Breast epithelium (tissue), 3 donors: ENCODE results near the gene SERPINA4.

Experiments used
- POLR2A ChIP-seq: fragments of 450-650 bp; IDR thresholded peaks from one replicate; pipeline ENCODE4 v1.6.1; 2016; ENCODE audit warnings: antibody characterized with exemption, mild to moderate bottlenecking, moderate library complexity
- TF ChIP-seq, protein P1 (sequence below), 3 donors: fragments of 450-650 bp; IDR thresholded peaks; one replicate each; pipeline ENCODE4 v1.5.1; 2016 to 2017; ENCODE audit warnings: antibody characterized with exemption in 3 of 3, mild to moderate bottlenecking in 3 of 3, moderate library complexity in 3 of 3

DNA sequence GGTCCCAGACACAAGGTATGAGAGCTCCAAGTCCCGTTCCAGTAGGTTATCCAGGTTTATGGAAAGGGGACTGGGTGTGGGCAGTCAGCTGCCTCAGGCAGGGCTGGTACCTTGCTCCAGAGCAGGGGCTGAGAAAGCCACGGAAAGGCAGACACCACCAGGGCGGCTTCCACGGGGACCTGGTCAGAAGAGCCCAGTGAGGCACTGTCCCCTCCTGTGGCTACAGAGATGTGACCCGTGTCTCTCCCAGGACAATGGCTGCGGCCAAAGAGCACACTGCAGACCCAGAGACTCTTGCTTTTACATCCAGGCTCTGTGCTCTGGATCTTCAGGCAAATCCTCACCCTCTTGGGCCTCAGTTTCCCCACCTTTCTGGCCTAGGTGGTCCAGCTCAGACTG lies 8.8 kb downstream of the SERPINA4 start:
- TF ChIP-seq POLR2A: no peak
- TF ChIP-seq, protein P1, sequence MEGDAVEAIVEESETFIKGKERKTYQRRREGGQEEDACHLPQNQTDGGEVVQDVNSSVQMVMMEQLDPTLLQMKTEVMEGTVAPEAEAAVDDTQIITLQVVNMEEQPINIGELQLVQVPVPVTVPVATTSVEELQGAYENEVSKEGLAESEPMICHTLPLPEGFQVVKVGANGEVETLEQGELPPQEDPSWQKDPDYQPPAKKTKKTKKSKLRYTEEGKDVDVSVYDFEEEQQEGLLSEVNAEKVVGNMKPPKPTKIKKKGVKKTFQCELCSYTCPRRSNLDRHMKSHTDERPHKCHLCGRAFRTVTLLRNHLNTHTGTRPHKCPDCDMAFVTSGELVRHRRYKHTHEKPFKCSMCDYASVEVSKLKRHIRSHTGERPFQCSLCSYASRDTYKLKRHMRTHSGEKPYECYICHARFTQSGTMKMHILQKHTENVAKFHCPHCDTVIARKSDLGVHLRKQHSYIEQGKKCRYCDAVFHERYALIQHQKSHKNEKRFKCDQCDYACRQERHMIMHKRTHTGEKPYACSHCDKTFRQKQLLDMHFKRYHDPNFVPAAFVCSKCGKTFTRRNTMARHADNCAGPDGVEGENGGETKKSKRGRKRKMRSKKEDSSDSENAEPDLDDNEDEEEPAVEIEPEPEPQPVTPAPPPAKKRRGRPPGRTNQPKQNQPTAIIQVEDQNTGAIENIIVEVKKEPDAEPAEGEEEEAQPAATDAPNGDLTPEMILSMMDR (IDR thresholded peaks at IDR 0.05): no peak
